Activated T-cell treated with anti-CD3 and anti-CD28 coated beads, Interleukin-2, amount 50 U/mL, for 1 hour (primary cell): ENCODE results near the gene KSR1.
A peak's percentile ranks its signal among the peaks of the same experiment; 100 is the strongest.

Experiments
- DNase-seq: peaks from one replicate; pipeline ENCODE4 v3.0.0-alpha.2; 2020

Gene KSR1

DNA sequence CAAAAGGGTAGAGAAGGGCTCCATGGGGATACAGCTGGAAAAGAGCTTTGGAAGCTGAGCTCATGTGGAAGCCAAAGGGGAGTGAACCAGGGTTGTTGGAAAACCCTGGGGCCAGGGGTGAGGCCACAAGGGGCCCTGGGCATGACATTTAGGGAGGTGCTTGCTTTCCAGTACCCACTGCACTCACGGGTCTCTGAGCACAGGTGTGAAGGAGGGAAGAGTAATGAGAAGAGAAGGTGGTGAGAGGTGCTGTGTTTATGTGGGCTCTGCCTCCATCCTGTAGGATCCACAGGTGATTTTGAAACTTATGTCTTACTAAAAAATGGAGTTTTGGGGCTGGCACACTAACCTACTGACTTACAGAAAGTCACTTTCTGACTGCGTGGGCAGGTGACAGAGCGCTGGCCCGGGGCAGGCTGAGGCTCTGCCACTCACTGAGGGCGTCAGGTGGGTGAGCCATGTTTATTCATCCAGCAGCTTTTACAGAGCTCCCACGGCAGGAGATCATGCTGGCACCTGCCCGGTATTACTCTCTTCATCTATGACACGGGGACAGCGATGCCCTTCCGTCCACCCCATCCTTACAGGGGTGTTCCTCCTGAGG is 18.9 kb downstream of the KSR1 start:
- DNase-seq = no peak

DNA sequence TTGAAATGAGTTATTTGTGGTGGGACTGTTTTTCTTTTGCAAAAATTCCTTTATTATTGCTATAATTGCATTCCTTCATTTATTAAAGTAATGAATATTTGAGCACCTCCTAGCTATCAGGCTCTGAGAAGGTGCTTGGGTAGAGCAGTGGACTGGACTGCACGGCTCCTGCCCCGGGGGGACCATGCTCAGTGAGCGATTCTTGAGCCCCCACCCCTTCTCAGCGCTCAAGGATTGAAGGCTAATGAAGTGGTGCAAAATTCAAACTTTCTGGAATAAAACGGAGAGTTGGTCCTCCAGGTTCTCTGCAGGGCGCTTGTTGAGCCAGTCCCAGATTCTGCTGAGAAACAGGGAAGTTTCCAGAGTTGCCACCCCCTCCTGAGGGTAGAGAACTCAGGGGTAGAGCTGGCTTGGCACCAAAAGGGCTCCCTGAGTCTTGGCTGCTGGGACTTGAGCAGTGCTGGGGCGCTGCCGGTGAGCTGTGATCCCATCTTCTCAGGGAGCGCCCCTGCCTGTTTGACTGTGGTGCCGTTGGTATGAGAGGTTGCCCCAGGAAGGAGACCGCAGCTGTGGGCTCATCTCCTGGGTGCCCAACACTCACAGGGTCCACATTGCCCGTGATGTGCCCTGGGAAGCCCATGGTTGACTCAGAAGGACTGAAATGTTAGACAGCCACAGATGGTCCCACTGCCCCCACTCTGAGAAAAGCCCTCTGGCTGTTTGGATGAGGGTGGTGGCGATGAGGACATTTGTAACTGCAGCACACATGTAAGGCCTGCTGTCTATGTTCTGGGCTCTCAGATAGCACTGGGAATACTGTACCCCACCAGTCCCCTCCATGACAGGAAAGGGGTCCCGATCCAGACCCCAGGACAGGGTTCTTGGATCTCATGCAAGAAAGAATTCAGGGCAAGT is 20.0 kb downstream of the KSR1 start:
- no peak for DNase-seq

DNA sequence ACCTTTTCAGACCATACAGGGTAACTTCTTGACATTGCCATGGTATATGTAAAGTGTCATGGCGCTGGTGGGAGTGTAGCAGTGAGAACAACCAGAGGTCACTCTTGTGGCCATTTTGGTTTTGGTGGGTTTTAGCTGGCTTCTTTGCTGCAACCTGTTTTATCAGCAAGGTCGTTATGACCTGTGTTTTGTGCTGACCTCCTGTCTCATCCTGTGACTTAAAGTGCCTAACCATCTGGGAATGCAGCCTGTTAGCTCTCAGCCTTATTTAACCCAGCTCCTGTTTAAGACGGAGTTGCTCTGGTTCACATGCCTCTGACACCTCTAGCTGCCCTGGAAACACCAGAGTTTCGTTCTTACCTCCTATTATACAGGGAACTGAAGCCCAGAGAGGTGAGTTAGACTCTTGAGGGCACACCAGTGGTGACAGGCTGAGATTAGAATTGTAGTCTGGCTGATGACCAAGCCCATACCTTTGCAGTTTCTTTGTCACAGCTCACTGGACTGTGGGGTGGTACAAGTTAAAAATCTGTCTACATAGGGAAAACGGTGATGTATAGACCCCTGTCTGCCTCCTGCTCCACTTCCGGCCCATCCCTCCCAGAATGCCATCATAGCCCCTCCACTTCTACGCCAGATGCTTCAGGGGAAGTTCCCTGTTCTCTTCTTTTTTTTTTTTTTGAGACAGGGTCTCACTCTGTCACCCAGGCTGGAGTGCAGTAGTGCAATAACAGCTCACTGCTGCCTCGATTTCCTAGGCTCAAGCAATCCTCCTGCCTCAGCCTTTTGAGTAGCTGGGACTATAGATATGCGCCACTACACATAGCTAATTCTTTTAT is 21.0 kb downstream of the KSR1 start:
- no peak for DNase-seq

DNA sequence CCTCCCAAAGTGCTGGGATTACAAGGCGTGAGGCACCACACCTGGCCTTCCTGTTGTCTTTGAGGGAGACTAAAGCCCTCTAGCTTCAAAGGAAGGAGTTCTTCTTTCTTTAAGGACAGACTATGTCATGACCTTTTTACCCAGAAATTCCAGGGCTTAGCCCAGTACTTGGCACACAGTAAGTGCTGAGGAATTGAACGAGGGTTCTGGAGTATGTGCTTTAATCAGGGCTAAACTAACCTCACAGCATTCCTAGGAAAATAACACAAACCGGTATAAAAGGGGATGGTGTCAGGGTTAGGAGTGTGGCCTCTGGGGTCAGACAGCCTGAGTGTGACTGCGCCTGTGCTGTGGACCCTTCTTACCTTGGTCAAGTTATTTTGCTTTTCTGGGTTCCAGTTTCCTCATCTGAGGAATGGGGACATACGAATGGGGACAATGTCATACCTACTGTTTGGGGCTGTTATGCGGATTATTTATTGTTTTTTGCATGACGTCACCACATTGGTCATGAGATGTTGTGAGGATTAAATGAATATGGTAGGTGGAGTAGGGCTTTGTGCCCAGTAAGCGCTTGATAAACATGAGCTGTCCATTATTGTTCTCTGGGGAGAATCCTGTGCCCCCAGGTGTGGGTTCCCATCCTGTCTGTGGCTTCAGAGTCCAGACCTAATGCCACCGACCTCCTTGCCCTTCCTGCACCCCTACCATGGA is 21.9 kb downstream of the KSR1 start:
- no peak for DNase-seq

GRCh38 chr17:27478901-27479538 is 22.8 kb downstream of the KSR1 start:
- no peak for DNase-seq

- DNase-seq = no peak
Observed at GRCh38 chr17:27479838-27480237, 23.6 kb downstream of the KSR1 start.

DNA sequence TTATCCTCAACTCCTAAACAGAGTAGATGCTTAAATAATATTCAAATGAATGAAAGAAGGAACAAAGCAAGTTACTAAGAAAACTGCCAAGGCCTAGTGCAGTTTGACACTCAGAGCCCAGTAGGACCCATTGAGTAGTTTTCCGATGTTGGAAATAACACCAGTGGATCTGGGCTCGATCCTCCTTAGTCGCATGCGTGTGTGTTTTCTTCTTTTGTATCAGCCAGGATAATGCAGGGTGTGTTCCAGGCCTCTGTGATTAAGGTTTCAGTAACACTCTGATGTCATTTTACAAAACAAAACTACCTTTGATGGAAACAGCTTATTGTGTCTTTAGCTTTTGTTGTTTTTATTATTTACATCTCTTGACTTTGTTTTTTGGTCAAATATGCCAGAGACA is 24.5 kb downstream of the KSR1 start:
- DNase-seq = no peak

DNA sequence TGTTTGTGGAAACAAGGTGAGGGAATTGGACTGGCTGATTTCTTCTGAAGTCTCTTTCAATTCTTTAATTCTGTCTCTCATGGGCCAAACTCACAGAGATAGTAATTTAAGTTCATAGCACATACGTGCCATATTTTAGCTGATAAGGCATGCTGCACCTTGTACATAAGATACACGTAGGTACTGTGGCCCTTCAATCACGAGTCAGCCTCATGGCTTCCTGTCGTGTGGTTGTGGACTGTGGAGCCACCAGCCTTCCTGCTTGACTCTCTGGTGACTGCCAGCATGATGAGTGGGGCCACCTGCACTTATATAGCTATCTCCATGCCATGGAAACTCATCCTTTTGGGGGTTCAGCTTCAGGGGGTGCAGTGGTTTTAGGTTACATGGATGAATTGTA is 25.1 kb downstream of the KSR1 start:
- peak; percentile 48 for DNase-seq

DNA sequence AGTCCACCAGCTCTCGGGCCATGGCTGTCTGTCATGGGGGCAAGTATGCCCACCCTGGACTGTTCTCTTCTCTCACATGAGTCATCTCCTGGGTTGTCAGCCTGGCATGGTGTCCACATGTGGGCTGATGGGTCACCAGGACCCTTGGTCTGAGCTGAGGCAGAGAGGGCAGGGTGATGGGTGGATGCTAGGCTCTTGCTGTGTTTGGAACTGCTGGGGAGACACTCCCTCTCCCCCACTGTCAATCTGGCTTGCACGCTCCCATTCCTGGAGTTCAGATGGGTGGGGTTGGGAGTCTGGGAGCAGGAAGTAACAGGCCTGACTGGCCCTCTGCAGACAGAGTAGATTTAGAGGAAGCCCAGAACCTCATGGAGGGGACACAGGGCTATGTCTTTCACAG is 28.9 kb downstream of the KSR1 start:
- DNase-seq = no peak

DNA sequence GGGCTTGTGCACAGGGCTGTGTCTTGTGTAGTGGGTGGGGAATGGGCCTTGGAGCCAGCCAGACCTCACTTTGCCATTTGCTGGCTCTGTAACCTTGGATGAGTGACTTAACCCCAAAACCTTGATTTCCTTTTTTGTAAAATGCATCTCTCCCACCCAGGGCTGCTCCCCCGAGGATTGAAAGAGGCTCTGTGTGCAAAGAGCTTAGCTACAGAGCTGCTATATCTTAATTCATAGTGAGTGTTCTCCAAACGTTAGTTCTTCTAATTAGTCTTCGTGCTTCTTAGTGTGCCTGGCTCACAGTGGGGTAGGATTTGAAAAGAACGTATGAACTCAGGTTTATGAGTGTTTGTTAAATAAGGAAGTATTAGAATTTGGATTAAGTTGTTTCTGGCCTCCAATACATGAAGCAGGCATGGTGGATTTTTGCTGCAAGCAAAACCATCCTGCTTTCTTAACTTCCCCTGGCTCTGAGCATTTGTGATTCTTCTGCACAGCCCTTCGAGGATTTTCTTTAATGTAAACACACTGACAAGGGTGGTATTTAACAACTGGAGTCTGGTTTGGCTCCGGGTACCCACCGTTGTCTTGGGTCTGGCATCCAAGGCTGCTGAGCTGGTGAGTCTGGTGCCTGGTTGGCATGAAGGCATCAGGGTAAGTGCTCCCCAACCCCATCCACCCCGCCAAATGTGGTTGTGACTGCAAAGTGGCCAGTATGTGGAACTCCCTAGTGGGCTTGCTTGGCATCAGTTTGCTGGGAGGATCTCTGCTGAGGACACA is 29.7 kb downstream of the KSR1 start:
- no peak for DNase-seq

GRCh38 chr17:27486741-27487140 is 30.5 kb downstream of the KSR1 start:
- no peak for DNase-seq

GRCh38 chr17:27488231-27488630 is 32.0 kb downstream of the KSR1 start:
- no peak for DNase-seq

- DNase-seq = no peak
Observed at GRCh38 chr17:27489045-27489715, 32.9 kb downstream of the KSR1 start.

- no peak for DNase-seq
Observed at GRCh38 chr17:27490391-27490790, 34.1 kb downstream of the KSR1 start.

- no peak for DNase-seq
Observed at GRCh38 chr17:27491713-27492190, 35.5 kb downstream of the KSR1 start.

DNA sequence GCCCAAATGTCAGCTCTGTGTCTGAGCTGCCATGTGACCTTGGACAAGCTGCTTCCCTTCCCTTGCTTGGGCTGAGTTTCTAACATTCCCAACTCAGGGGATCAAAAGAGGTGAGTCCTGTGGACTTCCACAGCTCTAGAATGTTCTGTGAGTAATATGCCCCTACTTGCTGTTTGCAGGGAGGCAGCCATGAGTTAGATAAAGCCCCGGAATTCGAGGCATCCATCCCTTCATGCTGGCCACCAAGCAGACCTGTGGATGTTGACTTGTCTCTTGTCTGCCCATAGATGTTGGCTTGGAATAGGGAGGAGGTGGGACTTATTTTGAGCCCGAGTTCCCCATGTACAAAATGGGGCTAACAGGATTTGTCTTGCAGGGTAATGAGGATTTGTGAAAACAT is 36.2 kb downstream of the KSR1 start:
- DNase-seq = no peak

DNA sequence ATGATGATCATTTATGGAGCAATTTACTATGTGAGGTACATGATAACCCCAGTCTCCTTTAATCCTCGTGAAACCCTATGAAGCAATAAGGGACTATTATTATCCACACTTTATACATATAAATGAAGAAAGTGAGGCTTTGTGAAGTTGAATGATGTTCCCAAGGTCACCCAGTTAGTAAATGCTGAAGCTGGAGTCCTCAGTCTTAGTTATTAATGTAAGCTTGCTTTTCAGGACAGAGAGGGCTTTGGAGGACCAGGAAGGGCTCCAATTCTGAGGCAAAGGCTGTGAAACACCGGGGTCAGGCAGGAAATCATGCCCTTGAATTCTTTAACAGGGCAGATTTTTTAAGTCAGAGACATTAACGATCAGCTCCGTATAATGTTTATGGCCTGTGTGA is 36.8 kb downstream of the KSR1 start:
- no peak for DNase-seq

- DNase-seq = no peak
Observed at GRCh38 chr17:27494192-27495091, 38.2 kb downstream of the KSR1 start.

DNA sequence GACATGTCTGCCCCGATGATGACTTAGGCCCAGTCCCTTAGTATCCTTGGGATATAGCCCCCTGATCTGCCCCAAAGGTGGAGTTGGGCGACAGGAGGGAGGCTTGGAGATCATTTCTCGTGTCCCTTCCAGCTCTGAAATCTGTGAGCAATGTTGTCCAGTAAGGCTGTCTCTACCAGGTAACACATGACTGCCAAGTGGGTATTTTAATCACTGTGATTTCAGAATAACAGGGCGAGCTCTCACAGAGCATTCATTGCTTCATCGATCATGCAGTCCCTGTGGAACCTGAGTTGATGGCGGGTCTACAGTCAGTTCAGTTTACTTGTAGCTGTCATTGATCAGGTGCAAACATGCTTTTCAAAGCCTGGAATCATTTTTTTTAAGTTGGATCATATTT is 39.2 kb downstream of the KSR1 start:
- DNase-seq = no peak

DNA sequence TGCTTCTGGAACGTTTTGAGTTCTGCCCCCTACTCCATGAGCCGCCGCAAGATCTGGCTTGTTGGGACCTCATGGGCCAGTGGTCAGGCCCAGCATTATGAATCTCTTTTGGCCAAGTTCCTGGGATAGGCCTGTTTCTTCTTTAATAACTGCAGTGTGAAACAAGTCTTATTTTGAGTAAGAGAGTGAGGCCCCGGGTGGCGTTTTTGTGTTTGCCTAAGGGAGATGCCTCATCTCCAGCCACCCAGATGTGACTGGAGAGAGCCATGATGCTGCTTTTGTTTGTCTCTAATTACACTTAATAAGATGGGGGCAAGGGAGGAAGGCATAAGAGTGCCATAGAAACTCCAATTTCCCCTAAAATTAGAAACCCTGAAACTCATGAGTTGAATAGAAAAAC is 39.8 kb downstream of the KSR1 start:
- DNase-seq = no peak
